SU-DHL-6 (cell line): ENCODE measurements around the gene NACA2.

ENCODE experiments used
- EZH2phosphoT487 ChIP-seq: fragments of 200-600 bp; sonication (generic), shearing (Covaris generic); conservative IDR thresholded peaks from 2 replicates; pipeline ENCODE4 v1.6.1; 2018; ENCODE audit warnings: mild to moderate bottlenecking, antibody characterized with exemption, low read length, moderate library complexity, mixed read lengths
- TF ChIP-seq, protein P1 (sequence below): fragments of 200-600 bp; sonication (generic); IDR thresholded peaks from one replicate; pipeline ENCODE4 v1.5.1; 2017; ENCODE audit warnings: antibody characterized with exemption, mild to moderate bottlenecking, low read length, moderate library complexity; ENCODE audit not compliant: insufficient read depth, poor library complexity, severe bottlenecking

DNA sequence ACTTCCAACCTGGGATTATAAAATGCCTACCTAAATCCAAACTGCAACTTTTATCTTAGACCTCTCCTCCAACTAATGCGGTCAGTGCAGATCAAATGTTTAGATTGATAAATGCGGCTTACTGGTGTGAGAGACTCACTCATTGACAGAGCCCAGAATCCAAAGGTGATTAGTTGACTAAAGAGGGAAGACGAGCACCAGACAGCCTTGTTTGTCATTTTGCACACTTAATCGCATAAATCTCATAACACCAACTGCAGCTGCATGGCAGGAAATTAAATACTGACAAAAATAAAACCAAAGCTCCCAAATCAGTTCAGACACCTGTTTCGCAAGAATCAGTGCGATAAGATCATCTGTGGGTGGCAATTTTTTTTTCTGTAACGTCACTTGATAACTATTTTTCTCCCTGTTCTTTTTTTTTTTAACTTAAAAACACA, 35.9 kb downstream of the NACA2 start:
- TF ChIP-seq, protein P1, sequence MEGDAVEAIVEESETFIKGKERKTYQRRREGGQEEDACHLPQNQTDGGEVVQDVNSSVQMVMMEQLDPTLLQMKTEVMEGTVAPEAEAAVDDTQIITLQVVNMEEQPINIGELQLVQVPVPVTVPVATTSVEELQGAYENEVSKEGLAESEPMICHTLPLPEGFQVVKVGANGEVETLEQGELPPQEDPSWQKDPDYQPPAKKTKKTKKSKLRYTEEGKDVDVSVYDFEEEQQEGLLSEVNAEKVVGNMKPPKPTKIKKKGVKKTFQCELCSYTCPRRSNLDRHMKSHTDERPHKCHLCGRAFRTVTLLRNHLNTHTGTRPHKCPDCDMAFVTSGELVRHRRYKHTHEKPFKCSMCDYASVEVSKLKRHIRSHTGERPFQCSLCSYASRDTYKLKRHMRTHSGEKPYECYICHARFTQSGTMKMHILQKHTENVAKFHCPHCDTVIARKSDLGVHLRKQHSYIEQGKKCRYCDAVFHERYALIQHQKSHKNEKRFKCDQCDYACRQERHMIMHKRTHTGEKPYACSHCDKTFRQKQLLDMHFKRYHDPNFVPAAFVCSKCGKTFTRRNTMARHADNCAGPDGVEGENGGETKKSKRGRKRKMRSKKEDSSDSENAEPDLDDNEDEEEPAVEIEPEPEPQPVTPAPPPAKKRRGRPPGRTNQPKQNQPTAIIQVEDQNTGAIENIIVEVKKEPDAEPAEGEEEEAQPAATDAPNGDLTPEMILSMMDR = no peak
- TF ChIP-seq EZH2phosphoT487 = no peak
